GM03348 (cell line): ENCODE data around the gene CALCOCO1.
"Not testable (repeated sequence)": the region's sequence is repeated elsewhere in the genome, so short reads cannot be mapped to it uniquely, and the experiment has no call there.

Experiments
- DNase-seq: peaks from one replicate; pipeline ENCODE4 v3.0.0; 2012; ENCODE audit warnings: low spot score

The CALCOCO1 gene

GRCh38 chr12:53733051-53733806 lies 6.0 kb upstream of the CALCOCO1 start:
- no peak for DNase-seq

DNA sequence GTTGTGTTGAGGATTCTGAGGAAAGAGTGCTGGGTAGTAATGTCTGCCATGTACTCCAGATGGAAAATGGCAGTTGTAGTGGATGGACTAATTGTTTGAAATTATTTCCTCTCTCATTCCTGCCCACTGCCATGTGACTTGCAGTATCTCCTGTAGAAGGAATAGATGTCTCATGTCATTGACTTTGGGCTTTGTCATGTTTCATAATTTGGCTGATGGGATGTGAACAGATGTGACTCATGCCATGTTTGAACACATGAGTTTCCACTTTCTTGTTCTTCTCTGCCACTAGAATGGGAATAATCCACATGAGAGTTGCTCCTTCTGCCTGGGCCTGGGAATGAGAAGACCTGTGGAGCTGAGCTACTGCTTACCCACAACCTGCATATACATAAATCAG lies 2.4 kb upstream of the CALCOCO1 start:
- DNase-seq: no peak

DNA sequence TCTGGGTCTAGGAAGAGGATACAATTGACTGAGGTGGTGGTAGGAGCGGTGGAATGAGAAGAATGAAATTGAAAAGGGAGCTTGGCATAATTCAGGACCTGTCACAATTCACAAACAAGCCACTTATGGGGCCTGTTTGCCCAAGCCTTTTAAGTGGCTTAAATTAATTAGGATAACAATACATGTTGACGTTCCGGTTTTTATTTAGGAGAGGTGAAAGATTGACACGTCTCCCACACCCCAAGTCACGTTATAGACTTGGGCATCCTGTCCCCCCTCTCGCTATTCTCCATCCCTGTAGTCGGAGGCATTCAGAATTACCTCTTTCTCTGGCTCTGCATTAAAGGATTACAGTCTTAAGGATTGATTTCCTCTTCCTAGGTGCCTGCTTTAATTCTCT lies 954 bp upstream of the CALCOCO1 start:
- DNase-seq: no peak

DNA sequence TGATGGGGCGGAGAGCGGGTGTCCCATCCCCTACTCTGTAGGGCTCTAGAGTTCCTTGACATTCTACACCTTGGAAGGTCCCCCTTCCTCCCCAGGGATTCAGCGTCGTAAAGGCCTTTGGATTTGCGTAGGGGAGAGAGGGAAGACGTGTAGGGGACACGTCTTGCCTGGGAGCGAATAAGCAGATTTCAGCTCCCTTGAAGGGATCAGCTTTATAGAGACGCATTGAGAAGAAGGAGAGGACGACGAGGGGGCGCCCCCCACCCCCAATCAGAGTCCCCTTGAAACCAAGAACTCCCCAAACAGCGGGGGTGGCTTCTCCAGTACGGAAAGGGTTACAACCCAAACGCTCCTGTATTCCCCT lies 324 bp downstream of the CALCOCO1 start:
- no peak for DNase-seq

GRCh38 chr12:53726341-53726740 lies 911 bp downstream of the CALCOCO1 start:
- no peak for DNase-seq

GRCh38 chr12:53725824-53726223 lies 1.4 kb downstream of the CALCOCO1 start:
- peak; percentile 58 for DNase-seq

GRCh38 chr12:53722450-53723041 lies 4.7 kb downstream of the CALCOCO1 start:
- no peak for DNase-seq

DNA sequence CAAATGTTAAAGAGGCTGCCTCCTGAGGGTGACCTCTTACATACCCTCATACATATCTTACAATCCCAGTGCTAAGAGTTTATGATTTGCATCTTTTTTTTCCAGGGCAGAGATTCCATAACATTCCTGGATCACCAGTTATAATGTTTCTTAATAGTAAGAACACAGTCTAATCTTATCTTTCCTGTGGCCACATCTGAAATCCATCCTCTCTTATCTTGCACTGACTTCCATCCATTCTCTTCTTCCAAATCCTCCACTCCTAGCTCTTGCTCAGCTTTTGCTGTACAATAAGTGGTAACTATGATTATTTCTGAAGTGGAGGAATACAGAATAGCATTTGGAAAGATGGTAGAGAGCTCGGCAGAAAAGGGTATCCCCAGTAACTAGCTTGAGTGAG lies 6.3 kb downstream of the CALCOCO1 start:
- DNase-seq: no peak

- DNase-seq: no peak
These were observed 7.6 kb downstream of the CALCOCO1 start for GRCh38 chr12:53719649-53720048.

DNA sequence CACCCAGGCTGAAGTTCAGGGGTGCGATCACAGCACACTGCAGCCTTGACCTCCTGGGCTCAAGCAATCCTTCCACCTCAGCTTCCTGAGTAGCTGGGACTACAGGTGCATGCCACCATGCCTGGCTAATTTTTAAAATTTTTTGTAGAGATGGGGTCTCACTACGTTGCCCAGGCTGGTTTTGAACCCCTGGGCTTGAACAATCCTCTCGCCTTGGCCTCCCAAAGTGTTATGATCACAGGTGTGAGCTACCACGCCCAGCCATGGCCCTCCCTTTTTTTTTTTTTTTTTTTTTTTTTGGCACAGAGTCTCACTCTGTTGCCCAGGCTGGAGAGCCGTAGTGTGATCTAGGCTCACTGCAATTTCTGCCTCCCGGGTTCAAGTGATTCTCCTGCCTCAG lies 8.7 kb downstream of the CALCOCO1 start:
- DNase-seq: not testable (repeated sequence)

GRCh38 chr12:53717319-53717718 lies 9.9 kb downstream of the CALCOCO1 start:
- no peak for DNase-seq

DNA sequence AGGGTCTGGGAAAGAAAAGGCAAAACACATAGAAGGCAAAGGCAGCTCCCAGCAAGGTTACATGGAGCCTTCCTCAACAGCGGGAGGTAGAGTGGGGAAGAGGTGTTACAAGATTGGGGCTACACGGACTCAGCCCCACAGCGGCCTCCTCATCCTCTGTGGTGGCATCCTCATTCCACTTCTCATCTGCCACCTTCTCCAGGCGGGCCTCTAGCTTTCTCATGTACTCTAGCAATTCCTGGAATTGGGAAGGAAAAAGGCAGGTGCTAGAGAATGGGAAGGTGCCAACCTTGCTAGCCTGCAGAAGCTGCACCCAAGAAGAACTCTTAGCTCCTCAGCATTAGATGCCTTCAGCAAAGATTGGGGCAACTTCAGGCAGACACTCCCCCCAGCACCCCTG lies 13.2 kb downstream of the CALCOCO1 start:
- no peak for DNase-seq

DNA sequence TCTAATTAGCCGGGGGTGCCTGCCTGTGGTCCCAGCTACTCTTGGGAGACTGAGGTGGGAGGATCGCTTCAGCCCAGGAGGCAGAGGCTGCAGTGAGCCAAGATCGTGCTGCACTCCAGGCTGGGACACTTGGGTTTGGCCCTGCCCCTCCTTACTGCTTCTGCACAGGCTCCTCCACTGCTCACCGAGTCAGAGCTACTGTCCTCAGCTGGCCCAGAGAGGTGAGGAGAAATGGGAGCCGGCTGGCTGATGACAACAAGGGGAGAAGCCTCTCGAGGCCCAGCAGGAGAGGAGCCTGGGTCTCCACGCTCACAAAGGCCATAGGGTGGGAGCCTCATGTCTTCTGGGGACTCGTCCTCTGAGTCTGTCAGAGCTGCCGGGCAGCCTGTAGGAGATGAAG lies 13.7 kb downstream of the CALCOCO1 start:
- no peak for DNase-seq

DNA sequence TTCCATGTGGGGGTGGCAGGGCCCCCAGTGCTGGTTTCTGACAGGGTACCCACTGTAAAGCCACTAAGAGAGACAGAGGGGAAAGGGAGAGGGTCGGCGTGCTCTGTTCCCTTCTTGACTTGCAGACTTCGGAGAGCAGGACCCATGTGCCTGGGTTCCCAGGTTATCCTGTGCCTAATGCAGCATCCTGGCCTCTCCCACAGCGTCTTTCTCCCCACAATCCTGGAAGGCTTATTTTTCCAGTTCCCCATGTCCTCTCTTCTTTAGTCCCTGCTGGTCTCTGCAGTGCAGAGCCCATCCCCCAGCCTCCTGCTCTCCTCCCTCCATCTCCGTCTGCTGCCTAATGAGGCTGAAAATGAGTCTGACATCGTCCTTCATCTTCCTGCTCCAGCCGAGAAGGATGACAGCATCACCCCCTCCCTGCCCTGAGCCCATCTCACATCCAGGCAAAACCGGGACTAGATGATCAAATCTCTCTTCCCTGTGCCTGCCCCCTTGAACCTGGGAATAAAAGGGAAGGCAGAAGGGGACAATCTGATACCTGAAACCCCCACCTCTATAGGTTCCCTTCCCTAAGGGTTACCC lies 15.1 kb downstream of the CALCOCO1 start:
- no peak for DNase-seq

DNA sequence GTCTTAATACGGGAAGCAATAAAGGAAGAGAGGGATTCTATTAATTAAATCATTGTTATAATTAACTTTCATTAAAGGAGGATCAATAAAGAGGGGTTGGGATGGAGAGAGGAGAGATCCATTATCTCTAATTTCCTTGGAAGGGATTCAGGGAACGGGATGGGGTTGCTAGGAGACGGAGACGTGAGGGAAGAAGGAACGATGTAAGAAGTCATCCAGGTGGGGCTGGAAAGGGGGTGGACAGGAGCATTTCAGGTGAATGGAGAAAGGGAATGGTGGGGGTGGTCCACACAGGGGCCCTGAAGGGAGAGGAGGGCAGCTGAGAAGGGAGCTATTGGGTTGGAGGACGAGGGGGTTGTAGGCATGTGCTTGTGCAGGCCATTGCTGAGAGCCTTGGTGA lies 17.2 kb downstream of the CALCOCO1 start:
- DNase-seq: no peak

GRCh38 chr12:53709671-53710070 lies 17.6 kb downstream of the CALCOCO1 start:
- peak; percentile 30 for DNase-seq

GRCh38 chr12:53706080-53706479 lies 21.2 kb downstream of the CALCOCO1 start:
- DNase-seq: no peak

- peak; percentile 40 for DNase-seq
These were observed 23.5 kb downstream of the CALCOCO1 start for GRCh38 chr12:53703756-53704155.

DNA sequence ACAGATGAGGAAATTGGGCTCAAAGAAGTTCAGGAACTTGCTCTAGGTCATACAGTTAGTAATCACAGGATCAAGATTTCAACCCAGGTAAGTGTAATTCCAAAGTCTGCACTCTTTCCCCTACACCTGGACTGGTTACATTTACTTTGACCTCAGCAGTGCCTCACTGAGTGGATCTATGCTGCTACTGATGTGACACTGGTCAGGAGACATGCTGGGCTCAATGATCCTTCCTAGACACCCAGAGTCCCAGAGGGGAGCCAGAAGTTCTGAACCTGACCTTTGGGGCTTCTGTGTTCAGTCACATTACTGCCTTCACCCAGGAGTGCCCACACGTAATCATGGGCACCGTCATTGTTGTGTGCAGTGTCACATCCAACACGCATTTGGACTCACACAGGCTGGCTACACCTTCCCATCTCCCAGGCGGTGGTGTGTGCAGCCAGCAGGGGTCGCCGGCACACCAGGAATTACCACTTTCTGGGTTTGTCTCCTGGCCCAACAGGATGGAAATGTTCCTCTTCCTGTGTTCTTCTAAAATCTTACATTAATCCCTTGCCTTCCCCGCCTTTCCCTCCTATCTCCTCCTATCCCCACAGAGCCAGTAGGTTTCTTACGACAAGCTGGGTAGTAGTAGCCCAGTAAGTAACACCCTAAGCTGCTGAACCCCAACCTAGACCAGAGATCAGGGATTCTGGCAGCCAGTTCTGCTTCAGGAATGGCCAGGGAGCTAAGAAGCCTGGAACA lies 25.6 kb downstream of the CALCOCO1 start:
- DNase-seq: peak; percentile 89

GRCh38 chr12:53700567-53700966 lies 26.7 kb downstream of the CALCOCO1 start:
- no peak for DNase-seq

GRCh38 chr12:53699678-53700025 lies 27.6 kb downstream of the CALCOCO1 start:
- no peak for DNase-seq

DNA sequence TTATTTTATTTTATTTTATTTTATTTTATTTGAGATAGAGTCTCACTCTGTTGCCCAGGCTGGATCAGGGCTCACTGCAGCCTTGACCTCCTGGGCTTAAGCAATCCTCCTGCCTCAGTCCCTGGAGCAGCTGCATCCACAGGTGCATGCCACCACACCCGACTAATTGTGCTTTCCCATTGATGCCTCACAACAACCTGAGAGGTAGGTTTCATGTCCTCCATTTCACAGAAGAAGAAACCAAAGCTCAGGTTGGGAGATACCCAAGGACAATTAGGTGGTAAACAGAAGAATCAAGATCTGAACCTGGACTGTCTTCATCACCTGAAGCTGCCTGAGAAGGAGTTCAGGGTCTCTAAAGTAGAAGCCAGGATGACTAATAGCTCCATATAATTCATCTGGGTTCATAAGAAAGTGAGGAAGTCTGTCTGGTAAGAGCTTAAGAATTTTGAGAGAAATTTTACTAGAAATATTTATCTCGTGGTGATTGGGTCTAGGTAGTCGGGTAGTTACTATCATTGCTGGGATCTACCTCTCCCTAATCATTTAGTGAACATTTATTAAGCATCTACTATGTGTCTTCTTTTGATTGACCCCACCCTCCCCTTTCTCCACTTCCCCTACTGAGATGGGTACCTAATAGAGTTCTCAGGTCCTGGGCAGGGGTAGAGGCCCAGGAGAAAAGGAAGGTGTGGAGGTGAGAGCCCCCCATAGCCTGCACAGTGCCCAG lies 28.1 kb downstream of the CALCOCO1 start:
- DNase-seq: no peak
